Measurements from ENCODE around the gene KIAA1210. TPM values are rescaled to one million over a fixed set of nuclear protein-coding genes. Genes with fewer than 3 reads are reported as not detected.
A peak's percentile ranks its signal among the peaks of the same experiment; 100 is the strongest.

The KIAA1210 gene
- total RNA-seq, 2 experiments from 2014 or later: not detected

- Mint-ChIP-seq H3K9me3 (ENCODE audit: low read depth) (no peaks in the 10 kb centered on the region), H3K4me3 (no peak overlapping the region), H3K27ac (no peak overlapping the region), H3K4me1 (no peaks in the 10 kb centered on the region), H3K36me3 (ENCODE audit: low read depth) (no peaks in the 10 kb centered on the region), H3K27me3 (peaks cover 2% of the 10 kb centered on the region)
- ATAC-seq (no peak), DNase-seq (no peak)
- CTCF ChIA-PET: no interaction called here
- intact Hi-C loops (cut with DNase I, micrococcal nuclease): no loop called here
- POLR2A ChIA-PET: no interaction called here
Measured at GRCh38 chrX:119089619-119090018, 38.0 kb downstream of the KIAA1210 start.

- no peak overlapping the region for H3K4me3 Mint-ChIP-seq
- no peak for ATAC-seq
- H3K27me3 Mint-ChIP-seq: peaks cover 2% of the 10 kb centered on the region
- no peaks in the 10 kb centered on the region for H3K9me3 Mint-ChIP-seq (ENCODE audit: low read depth)
- H3K36me3 Mint-ChIP-seq (ENCODE audit: low read depth): no peaks in the 10 kb centered on the region
- H3K27ac Mint-ChIP-seq: no peak overlapping the region
- no peak for DNase-seq
- ChIA-PET POLR2A (no interaction called here), CTCF (interaction anchor here (0.7 kb wide), 1 partner anchor 355 kb away, joined by 3 read pairs; no protein-coding TSS in a partner anchor)
- no peaks in the 10 kb centered on the region for H3K4me1 Mint-ChIP-seq
- intact Hi-C loops (cut with DNase I, micrococcal nuclease): no loop called here
Measured at GRCh38 chrX:119087121-119087520, 40.5 kb downstream of the KIAA1210 start.

GRCh38 chrX:119084766-119085165 lies 42.8 kb downstream of the KIAA1210 start:
- Mint-ChIP-seq H3K4me3 (no peak overlapping the region), H3K27me3 (peaks cover under 1% of the 10 kb centered on the region), H3K9me3 (ENCODE audit: low read depth) (no peaks in the 10 kb centered on the region), H3K27ac (no peak overlapping the region), H3K36me3 (ENCODE audit: low read depth) (no peaks in the 10 kb centered on the region), H3K4me1 (no peaks in the 10 kb centered on the region)
- no peak for DNase-seq
- intact Hi-C loops (cut with DNase I, micrococcal nuclease): no loop called here
- ATAC-seq: no peak
- POLR2A ChIA-PET: interaction anchor here (0.6 kb wide), 1 partner anchor 463 kb away, joined by 3 read pairs; no protein-coding TSS in a partner anchor
- CTCF ChIA-PET: no interaction called here

- POLR2A ChIA-PET: no interaction called here
- Mint-ChIP-seq H3K27me3 (peaks cover 3% of the 10 kb centered on the region), H3K4me1 (no peaks in the 10 kb centered on the region), H3K27ac (no peak overlapping the region), H3K36me3 (ENCODE audit: low read depth) (no peaks in the 10 kb centered on the region), H3K9me3 (ENCODE audit: low read depth) (no peaks in the 10 kb centered on the region), H3K4me3 (no peak overlapping the region)
- CTCF ChIA-PET: interaction anchor here (0.9 to 1.2 kb wide), 2 partner anchors 9 to 243 kb away, joined by 3 read pairs; no protein-coding TSS in a partner anchor
- intact Hi-C loops (cut with DNase I, micrococcal nuclease): no loop called here
- no peak for DNase-seq
- ATAC-seq: no peak
Measured at GRCh38 chrX:119082278-119082677, 45.3 kb downstream of the KIAA1210 start.

GRCh38 chrX:119075270-119076025 lies 52.2 kb downstream of the KIAA1210 start:
- intact Hi-C loops (cut with DNase I, micrococcal nuclease): no loop called here
- ChIA-PET CTCF (interaction anchor here (0.6 to 1.2 kb wide), 2 partner anchors 10 to 290 kb away, joined by 3 read pairs; no protein-coding TSS in a partner anchor), POLR2A (no interaction called here)
- no peak for ATAC-seq
- Mint-ChIP-seq H3K4me1 (no peaks in the 10 kb centered on the region), H3K27ac (no peak overlapping the region), H3K9me3 (ENCODE audit: low read depth) (no peaks in the 10 kb centered on the region), H3K4me3 (no peak overlapping the region), H3K36me3 (ENCODE audit: low read depth) (no peaks in the 10 kb centered on the region), H3K27me3 (peaks cover 3% of the 10 kb centered on the region)
- no peak for DNase-seq

GRCh38 chrX:119073911-119074310 lies 53.7 kb downstream of the KIAA1210 start:
- Mint-ChIP-seq H3K9me3 (ENCODE audit: low read depth) (no peaks in the 10 kb centered on the region), H3K27ac (no peak overlapping the region), H3K4me3 (no peak overlapping the region), H3K36me3 (ENCODE audit: low read depth) (no peaks in the 10 kb centered on the region), H3K4me1 (no peaks in the 10 kb centered on the region), H3K27me3 (no peaks in the 10 kb centered on the region)
- intact Hi-C loops (cut with DNase I, micrococcal nuclease): no loop called here
- ChIA-PET POLR2A (no interaction called here), CTCF (no interaction called here)
- ATAC-seq (no peak), DNase-seq (no peak)

GRCh38 chrX:119073200-119073905 lies 54.3 kb downstream of the KIAA1210 start:
- H3K27me3 Mint-ChIP-seq: no peaks in the 10 kb centered on the region
- ATAC-seq (no peak), DNase-seq (no peak)
- ChIA-PET CTCF (no interaction called here), POLR2A (no interaction called here)
- H3K4me3 Mint-ChIP-seq: no peak overlapping the region
- intact Hi-C loops (cut with DNase I, micrococcal nuclease): no loop called here
- H3K36me3 Mint-ChIP-seq (ENCODE audit: low read depth): no peaks in the 10 kb centered on the region
- H3K4me1 Mint-ChIP-seq: no peaks in the 10 kb centered on the region
- no peak overlapping the region for H3K27ac Mint-ChIP-seq
- no peaks in the 10 kb centered on the region for H3K9me3 Mint-ChIP-seq (ENCODE audit: low read depth)

- Mint-ChIP-seq H3K4me1 (no peaks in the 10 kb centered on the region), H3K36me3 (ENCODE audit: low read depth) (no peaks in the 10 kb centered on the region), H3K27ac (no peak within 1 kb of the TSS), H3K27me3 (no peaks in the 10 kb centered on the region), H3K4me3 (no peak within 1 kb of the TSS), H3K9me3 (ENCODE audit: low read depth) (no peaks in the 10 kb centered on the region)
- ATAC-seq (no peak), DNase-seq (no peak)
- POLR2A ChIA-PET: no interaction called here
- intact Hi-C loops (cut with DNase I, micrococcal nuclease): no loop called here
- CTCF ChIA-PET: no interaction called here
Measured at GRCh38 chrX:119072744-119073143, 54.9 kb downstream of the KIAA1210 start, which contains the start of gene CT47C1. Gene CT47C1 (plus strand): TSS chrX:119072993. CDS start chrX:119073226, 233 bp downstream.

GRCh38 chrX:119071381-119071780 lies 56.2 kb downstream of the KIAA1210 start:
- CTCF ChIA-PET: interaction anchor here (1.3 kb wide), 1 partner anchor 66 kb away, joined by 4 read pairs; no protein-coding TSS in a partner anchor
- DNase-seq (no peak), ATAC-seq (no peak)
- H3K4me3 Mint-ChIP-seq: no peak overlapping the region
- no peaks in the 10 kb centered on the region for H3K9me3 Mint-ChIP-seq (ENCODE audit: low read depth)
- no peaks in the 10 kb centered on the region for H3K27me3 Mint-ChIP-seq
- POLR2A ChIA-PET: no interaction called here
- no peak overlapping the region for H3K27ac Mint-ChIP-seq
- H3K4me1 Mint-ChIP-seq: no peaks in the 10 kb centered on the region
- intact Hi-C loops (cut with DNase I, micrococcal nuclease): no loop called here
- no peaks in the 10 kb centered on the region for H3K36me3 Mint-ChIP-seq (ENCODE audit: low read depth)

GRCh38 chrX:119069762-119070161 lies 57.9 kb downstream of the KIAA1210 start:
- Mint-ChIP-seq H3K27me3 (no peaks in the 10 kb centered on the region), H3K36me3 (ENCODE audit: low read depth) (no peaks in the 10 kb centered on the region), H3K9me3 (ENCODE audit: low read depth) (no peaks in the 10 kb centered on the region), H3K4me1 (no peaks in the 10 kb centered on the region), H3K4me3 (no peak overlapping the region), H3K27ac (no peak overlapping the region)
- intact Hi-C loops (cut with DNase I, micrococcal nuclease): no loop called here
- ChIA-PET CTCF (interaction anchor here (1.0 kb wide), 1 partner anchor 222 kb away, joined by 4 read pairs; no protein-coding TSS in a partner anchor), POLR2A (no interaction called here)
- ATAC-seq (no peak), DNase-seq (no peak)

GRCh38 chrX:119069128-119069527 lies 58.5 kb downstream of the KIAA1210 start:
- ATAC-seq: peak; percentile 53
- intact Hi-C loops (cut with DNase I, micrococcal nuclease): no loop called here
- no peaks in the 10 kb centered on the region for H3K9me3 Mint-ChIP-seq (ENCODE audit: low read depth)

More at GRCh38 chrX:119069128-119069527, 58.5 kb downstream of the KIAA1210 start:
- Mint-ChIP-seq H3K4me1 (no peaks in the 10 kb centered on the region), H3K36me3 (ENCODE audit: low read depth) (no peaks in the 10 kb centered on the region), H3K4me3 (no peak overlapping the region), H3K27me3 (no peaks in the 10 kb centered on the region), H3K27ac (no peak overlapping the region)
- POLR2A ChIA-PET: no interaction called here
- no peak for DNase-seq
- CTCF ChIA-PET: interaction anchor here (0.7 to 1.0 kb wide), 2 partner anchors 52 to 224 kb away, joined by 3 to 4 read pairs; no protein-coding TSS in a partner anchor
